Subcutaneous adipose tissue (tissue), 4 donors: ENCODE data around the gene NCR3LG1. TPM values are rescaled to one million over a fixed set of nuclear protein-coding genes. Genes with fewer than 3 reads are reported as not detected.

Experiments used
- CTCF ChIP-seq: fragments of 450-650 bp; IDR thresholded peaks from one replicate; pipeline ENCODE4 v1.5.1; 2016; ENCODE audit warnings: low read depth, mild to moderate bottlenecking, control low read depth, antibody characterized with exemption, moderate library complexity
- total RNA-seq, 4 donors: library from RNA; depleted of rRNA; stranded (reverse); fragments of >200 nt; gene quantifications; one replicate each; pipeline ENCODE4 v1.1.0, GENCODE V29; 2016

The NCR3LG1 gene, protein sequence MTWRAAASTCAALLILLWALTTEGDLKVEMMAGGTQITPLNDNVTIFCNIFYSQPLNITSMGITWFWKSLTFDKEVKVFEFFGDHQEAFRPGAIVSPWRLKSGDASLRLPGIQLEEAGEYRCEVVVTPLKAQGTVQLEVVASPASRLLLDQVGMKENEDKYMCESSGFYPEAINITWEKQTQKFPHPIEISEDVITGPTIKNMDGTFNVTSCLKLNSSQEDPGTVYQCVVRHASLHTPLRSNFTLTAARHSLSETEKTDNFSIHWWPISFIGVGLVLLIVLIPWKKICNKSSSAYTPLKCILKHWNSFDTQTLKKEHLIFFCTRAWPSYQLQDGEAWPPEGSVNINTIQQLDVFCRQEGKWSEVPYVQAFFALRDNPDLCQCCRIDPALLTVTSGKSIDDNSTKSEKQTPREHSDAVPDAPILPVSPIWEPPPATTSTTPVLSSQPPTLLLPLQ
- 1 to 10 TPM; 1.3 to 3.1 (median 2.8) TPM for total RNA-seq

DNA sequence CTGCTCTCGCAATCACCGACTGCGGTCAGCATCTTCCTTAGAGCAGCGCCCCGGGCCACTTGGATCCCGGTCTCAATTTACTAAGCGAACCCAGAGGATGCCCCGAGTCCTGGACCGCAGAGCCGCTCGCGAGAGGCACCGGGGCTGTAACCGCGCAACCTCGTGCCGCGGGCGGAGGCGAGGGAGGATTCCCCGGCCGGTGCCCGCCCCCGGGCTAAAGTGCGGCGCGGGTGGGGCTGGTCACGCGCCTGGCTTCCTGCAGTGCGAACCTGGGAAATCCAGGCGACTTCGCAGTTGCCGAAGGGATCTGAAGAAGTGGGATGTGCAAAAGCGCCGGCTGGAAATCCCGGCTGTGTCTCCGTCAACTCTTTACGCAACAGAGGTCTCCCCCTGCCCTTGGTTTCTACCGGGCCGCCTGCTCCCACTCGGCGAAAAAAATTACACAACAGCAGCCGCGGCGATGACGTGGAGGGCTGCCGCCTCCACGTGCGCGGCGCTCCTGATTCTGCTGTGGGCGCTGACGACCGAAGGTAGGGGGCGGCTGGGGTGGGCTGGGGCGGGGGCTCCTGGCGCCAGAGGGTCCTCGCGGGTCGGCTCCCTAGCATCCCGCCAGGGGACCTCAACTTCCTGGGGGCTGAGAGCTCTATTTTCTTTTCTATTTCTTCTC is at the start of gene NCR3LG1:
NCR3LG1 (plus strand) TSS at position 291 of the 667 bp plus-strand sequence; CDS start at position 461, 170 bp downstream.
- TF ChIP-seq CTCF, result no peak

DNA sequence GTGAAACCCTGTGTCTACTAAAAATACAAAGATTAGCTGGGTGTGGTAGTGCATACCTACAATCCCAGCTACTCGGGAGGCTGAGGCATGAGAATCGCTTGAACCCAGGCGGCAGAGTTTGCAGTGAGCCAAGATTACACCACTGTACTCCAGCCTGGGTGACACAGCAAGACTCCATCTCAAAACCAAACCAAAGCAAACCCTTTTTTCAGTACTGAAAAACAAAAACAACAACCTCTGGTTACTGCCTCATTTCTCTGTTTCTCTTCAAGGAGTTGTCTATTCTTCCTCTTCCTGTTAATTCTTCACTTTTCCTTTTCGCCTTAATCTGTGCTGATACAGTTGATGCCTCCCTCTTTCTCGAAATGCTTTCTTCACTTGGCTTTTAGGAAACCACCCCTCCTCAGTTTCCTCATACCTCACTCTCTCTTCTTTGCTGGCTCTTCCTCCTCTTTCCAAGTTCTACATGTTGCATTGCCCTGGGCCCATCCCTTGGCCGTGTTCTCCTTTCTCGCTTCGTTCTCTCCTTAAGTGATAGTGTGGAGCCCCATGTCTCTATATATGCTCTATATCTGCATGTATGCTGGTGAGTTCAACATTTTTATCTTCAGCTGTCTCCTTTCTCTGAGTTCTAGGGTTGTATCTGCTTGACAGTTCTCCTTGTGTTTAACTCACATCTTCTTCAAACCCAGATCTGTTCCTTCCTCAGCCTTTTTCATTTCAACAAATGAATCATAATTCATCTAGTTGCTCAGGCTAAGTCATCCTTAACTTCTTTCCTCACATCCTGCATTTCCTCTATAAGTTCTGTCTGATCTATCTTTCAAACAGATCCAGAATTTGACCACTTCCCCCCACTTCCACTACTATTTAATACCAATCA is 38.0 kb upstream of the NCR3LG1 start:
- TF ChIP-seq CTCF, result no peak

DNA sequence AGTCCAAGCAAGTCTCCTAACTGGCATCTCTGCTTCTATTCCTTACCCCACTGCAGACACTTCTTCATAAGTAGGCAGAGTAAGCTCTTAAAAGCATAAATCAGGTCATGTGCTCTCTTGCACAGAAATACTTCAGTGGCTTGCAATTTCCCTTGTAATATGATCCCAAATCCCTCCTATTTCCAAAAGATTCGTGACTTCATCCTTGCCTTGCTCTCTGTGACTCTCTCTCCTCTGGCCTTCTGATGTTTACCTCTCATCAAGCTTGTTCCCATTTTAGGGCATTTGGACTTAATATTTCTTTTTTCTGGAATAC is 37.4 kb upstream of the NCR3LG1 start:
- no peak for TF ChIP-seq CTCF

DNA sequence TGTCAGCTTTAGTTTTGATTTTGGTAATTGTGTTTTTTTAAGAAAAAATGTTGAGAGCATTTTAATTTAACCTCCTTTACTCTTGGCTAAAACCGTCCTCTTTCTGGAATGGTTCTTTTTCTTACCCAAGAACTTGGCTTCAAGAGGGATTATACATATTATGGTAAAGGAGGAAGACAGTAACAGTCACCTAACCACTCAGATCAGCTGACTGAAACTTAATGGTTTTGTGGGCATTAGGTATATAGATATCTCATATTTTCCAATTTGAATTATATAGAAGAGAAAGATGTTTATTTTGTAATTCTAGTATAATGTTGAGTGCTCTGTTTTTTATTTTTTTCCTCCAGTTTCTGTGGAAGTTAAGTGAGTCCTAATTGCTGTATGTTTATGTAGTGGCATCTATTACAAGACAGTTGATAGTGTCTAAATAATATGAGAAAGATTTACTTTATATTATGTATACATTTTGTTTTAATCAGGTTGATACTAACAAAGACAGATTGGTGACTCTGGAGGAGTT is 36.6 kb upstream of the NCR3LG1 start:
- no peak for TF ChIP-seq CTCF

DNA sequence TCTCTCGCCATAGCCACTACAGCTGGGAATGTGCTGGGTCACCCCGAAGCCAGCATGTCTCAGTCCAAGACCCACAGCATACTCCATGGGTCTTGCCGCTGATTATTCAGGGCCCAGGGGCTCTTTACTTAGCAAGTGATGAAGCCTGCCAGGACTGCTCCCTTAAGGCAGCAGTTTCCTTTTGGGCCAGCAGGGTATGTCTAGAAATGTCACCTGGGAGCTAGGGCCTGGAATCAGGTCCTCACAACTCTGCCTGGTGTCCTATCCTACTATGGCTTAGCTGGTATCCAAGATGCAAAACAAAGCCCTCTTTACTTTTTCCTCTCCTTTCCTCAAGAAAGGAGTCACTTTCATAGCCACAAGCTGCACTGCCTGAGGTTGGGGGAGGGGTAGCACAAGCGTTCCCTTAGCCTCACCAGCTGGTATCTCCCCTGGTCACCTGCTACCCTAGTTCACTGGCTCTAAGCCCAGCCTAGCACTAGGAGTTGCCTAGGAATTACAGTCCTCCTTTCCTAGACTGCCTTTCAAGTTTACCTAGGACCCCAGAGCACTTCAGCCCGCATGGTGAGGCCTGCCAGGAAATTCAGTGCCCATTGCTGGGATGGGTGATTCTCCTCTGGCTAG is 22.6 kb upstream of the NCR3LG1 start:
- no peak for TF ChIP-seq CTCF

DNA sequence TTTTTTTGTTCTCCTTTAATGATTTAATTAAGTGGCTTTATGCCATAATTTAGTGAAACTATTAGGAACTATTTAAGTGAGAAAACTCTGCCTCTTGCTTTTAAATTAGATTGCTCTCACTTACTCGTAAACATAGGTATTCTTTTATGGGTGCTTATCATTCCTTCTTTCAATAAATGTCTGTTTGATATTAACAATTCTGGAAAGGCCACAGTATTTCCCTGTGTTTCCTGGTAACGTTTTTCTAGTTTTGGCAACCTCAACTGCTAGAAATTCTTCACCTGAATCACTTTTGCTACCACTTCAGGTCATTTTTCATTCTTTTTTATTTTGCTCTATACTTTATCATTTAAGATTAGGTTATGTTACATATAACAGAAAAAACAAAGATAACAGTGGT is 19.9 kb upstream of the NCR3LG1 start:
- no peak for TF ChIP-seq CTCF
